K562 (cell line): ENCODE data around the gene EDN2. TPM values are rescaled to one million over a fixed set of nuclear protein-coding genes. Genes with fewer than 3 reads are reported as not detected.

Experiments
- ARID1B ChIP-seq: fragments of 450-650 bp; IDR thresholded peaks from 2 replicates; pipeline ENCODE4 v1.6.1; 2016; ENCODE audit warnings: antibody characterized with exemption, mild to moderate bottlenecking, inconsistent platforms
- ATF3 ChIP-seq, 2 experiments: fragments of 450-650 bp in 1 of 2; sonication (generic) in 1 of 2; formaldehyde crosslinking in 1 of 2; IDR thresholded peaks in 1 of 2; conservative IDR thresholded peaks in 1 of 2; 2 replicates each; pipeline versions ENCODE4 v1.6.1 to v1.8.1; 2016 to 2023; ENCODE audit warnings: mild to moderate bottlenecking in 2 of 2, moderate library complexity in 2 of 2, inconsistent platforms in 1 of 2, missing genetic modification reagents in 1 of 2
- CHD2 ChIP-seq: IDR thresholded peaks from 2 replicates; pipeline ENCODE4 v1.6.1; 2011; ENCODE audit warnings: low read depth, low read length
- E2F3 ChIP-seq: fragments of 250-450 bp; sonication (Bioruptor Pico); IDR thresholded peaks from 2 replicates; pipeline ENCODE4 v1.4.0; 2020; ENCODE audit warnings: mild to moderate bottlenecking
- HNRNPH1 ChIP-seq: fragments of 200-400 bp; formaldehyde crosslinking; optimal IDR thresholded peaks from 2 replicates; pipeline ENCODE3; 2017; ENCODE audit warnings: low read depth, mild to moderate bottlenecking, low read length, moderate library complexity
- JUNB ChIP-seq: fragments of 450-650 bp; formaldehyde crosslinking; conservative IDR thresholded peaks from 2 replicates; pipeline ENCODE4 v1.4.0; 2020; ENCODE audit warnings: mild to moderate bottlenecking
- KLF10 ChIP-seq: fragments of 250-450 bp; sonication (Bioruptor Pico); IDR thresholded peaks from 2 replicates; pipeline ENCODE4 v1.6.1; 2021; ENCODE audit warnings: matching md5 sums
- KLF16 ChIP-seq: IDR thresholded peaks from 2 replicates; pipeline ENCODE4 v1.6.1; 2016; ENCODE audit warnings: antibody characterized with exemption
- NCOA2 ChIP-seq, 2 experiments: fragments of 450-650 bp; IDR thresholded peaks; 2 replicates each; pipeline ENCODE4 v1.6.1; 2018; ENCODE audit warnings: mild to moderate bottlenecking in 2 of 2, moderate library complexity in 1 of 2; ENCODE audit not compliant: partially characterized antibody in 2 of 2
- NR3C1 ChIP-seq: sonication (generic); formaldehyde crosslinking; IDR thresholded peaks from 2 replicates; pipeline ENCODE4 v1.8.1; 2022; ENCODE audit warnings: missing genetic modification reagents
- NUFIP1 ChIP-seq: fragments of 450-650 bp; IDR thresholded peaks from 2 replicates; pipeline ENCODE4 v1.6.1; 2018; ENCODE audit not compliant: partially characterized antibody
- PHF8 ChIP-seq: fragments of 200-600 bp; sonication (generic); IDR thresholded peaks from 2 replicates; pipeline ENCODE4 v1.6.1; 2012; ENCODE audit warnings: mixed run types, mild to moderate bottlenecking, inconsistent platforms, low read length, moderate library complexity, borderline replicate concordance
- PPARD ChIP-seq: fragments of 250-450 bp; sonication (Bioruptor Pico); IDR thresholded peaks from 2 replicates; pipeline ENCODE4 v1.8.0; 2022; ENCODE audit warnings: inconsistent platforms, mild to moderate bottlenecking, moderate library complexity
- REST ChIP-seq, 2 experiments: fragments of 450-650 bp; formaldehyde crosslinking in 1 of 2; IDR thresholded peaks; 2 replicates each; pipeline versions ENCODE4 v1.4.0 to v1.6.1; 2014 to 2020; ENCODE audit warnings: mild to moderate bottlenecking in 2 of 2, borderline replicate concordance in 1 of 2, low read depth in 1 of 2
- SMARCB1 ChIP-seq: IDR thresholded peaks from 2 replicates; pipeline ENCODE4 v1.6.1; 2011; ENCODE audit warnings: improper control_type of control experiment, low read depth; ENCODE audit not compliant: insufficient read length
- ZNF121 ChIP-seq: sonication (generic); formaldehyde crosslinking; conservative IDR thresholded peaks from 2 replicates; pipeline ENCODE4 v1.8.0; 2022; ENCODE audit warnings: missing genetic modification reagents
- ZNF282 ChIP-seq: sonication (generic); formaldehyde crosslinking; IDR thresholded peaks from 2 replicates; pipeline ENCODE4 v1.8.1; 2023; ENCODE audit warnings: missing genetic modification reagents
- ZNF324 ChIP-seq: fragments of 250-450 bp; sonication (Bioruptor Pico); IDR thresholded peaks from 2 replicates; pipeline ENCODE4 v1.4.0; 2020; ENCODE audit warnings: mild to moderate bottlenecking
- polyA plus RNA-seq, 8 experiments: library from polyadenylated mRNA; depleted of rRNA in 4 of 8; stranded (reverse) in 5 of 8; unstranded in 3 of 8; fragments of >200 nt; fragmentation: Nextera tagmentation in 2 of 8; fragmentation: Illumina TruSeq in 1 of 8; extraction: Ambion mirVana in 2 of 8; extraction: Trizol in 1 of 8; gene quantifications; 2 replicates each; pipeline versions ENCODE4 v1.2.1 to v1.2.3, GENCODE V29; 2011 to 2014; ENCODE audit warnings: inconsistent platforms in 1 of 8, missing spikeins in 1 of 8
- total RNA-seq, 7 experiments: library from RNA; depleted of rRNA in 6 of 7; stranded (reverse); fragments of >200 nt in 6 of 7; fragmentation: Illumina TruSeq in 2 of 7; extraction: Trizol in 2 of 7; gene quantifications; 2 replicates each; pipeline versions ENCODE4 v1.2.1 to v1.2.3, GENCODE V29; 2011 to 2021; ENCODE audit warnings: low replicate concordance in 1 of 7

Gene EDN2
- total and polyA plus RNA-seq, 9 of the 15 experiments (the other 6 are each of a cell fraction or from before 2014, with no cell fraction given), result not detected

GRCh38 chr1:41432481-41433280, 51.8 kb downstream of the EDN2 start (continued):
- TF ChIP-seq CHD2 (no peak), NCOA2 (IDR thresholded peaks at IDR 0.05; ENCODE audit: partially characterized antibody in 2 of 2) (no peak), REST (IDR thresholded peaks at IDR 0.05; ENCODE audit: borderline replicate concordance) (peak; percentile 90), REST (CRISPR knock-in tag; IDR thresholded peaks at IDR 0.05; ENCODE audit: low read depth) (0 out of 2 replicates have a peak, but pooled peaks have one; percentile 25), NUFIP1 (no peak), KLF10 (CRISPR knock-in tag) (no peak), JUNB (CRISPR knock-in tag) (peak; percentile 60; the same call in 1 of the 2 replicates), PPARD (CRISPR knock-in tag) (no peak), PHF8 (no peak), NR3C1 (CRISPR knock-in tag) (no peak), ARID1B (peak; percentile 67), SMARCB1 (no peak), HNRNPH1 (no peak), ZNF282 (CRISPR knock-in tag) (no peak), KLF16 (no peak), ZNF121 (CRISPR knock-in tag) (no peak), ZNF324 (no peak), E2F3 (CRISPR knock-in tag) (0 out of 2 replicates have a peak, but pooled peaks have one; percentile 20), ATF3 (IDR thresholded peaks at IDR 0.05) (peak; percentile 90), ATF3 (CRISPR knock-in tag; conservative IDR thresholded peaks at IDR 0.05) (peak; percentile 72; the same call in 1 of the 2 replicates)
